Kidney epithelial cell (primary cell): ENCODE measurements around the gene ANKRD33. TPM values are rescaled to one million over a fixed set of nuclear protein-coding genes. Genes with fewer than 3 reads are reported as not detected.

Experiments
- DNase-seq: peaks from one replicate; pipeline ENCODE4 v3.0.0-alpha.2; 2010; ENCODE audit warnings: low read depth
- H3K27me3 ChIP-seq: 2 replicates; pipeline ENCODE4 v1.6.0; 2011; ENCODE audit warnings: low read length; ENCODE audit not compliant: control insufficient read depth, insufficient read depth
- H3K36me3 ChIP-seq: 2 replicates; pipeline ENCODE4 v1.5.1; 2011; ENCODE audit warnings: low read length; ENCODE audit not compliant: control insufficient read depth, insufficient read depth
- H3K4me3 ChIP-seq: 2 replicates; pipeline ENCODE4 v1.5.1; 2011; ENCODE audit warnings: low read depth, mild to moderate bottlenecking, control low read depth, low read length
- total RNA-seq: library from RNA; depleted of rRNA; stranded (reverse); fragments of >200 nt; gene quantifications from 2 replicates; pipeline ENCODE4 v1.2.3, GENCODE V29; 2015
- TF ChIP-seq, protein P1 (sequence below): IDR thresholded peaks from 2 replicates; pipeline ENCODE4 v1.5.1; 2011; ENCODE audit warnings: mild to moderate bottlenecking, moderate library complexity, low read length, control low read depth, inconsistent platforms; ENCODE audit not compliant: insufficient read depth, poor library complexity, severe bottlenecking

Gene ANKRD33
- total RNA-seq, 1 donor from 2014 or later: not detected

DNA sequence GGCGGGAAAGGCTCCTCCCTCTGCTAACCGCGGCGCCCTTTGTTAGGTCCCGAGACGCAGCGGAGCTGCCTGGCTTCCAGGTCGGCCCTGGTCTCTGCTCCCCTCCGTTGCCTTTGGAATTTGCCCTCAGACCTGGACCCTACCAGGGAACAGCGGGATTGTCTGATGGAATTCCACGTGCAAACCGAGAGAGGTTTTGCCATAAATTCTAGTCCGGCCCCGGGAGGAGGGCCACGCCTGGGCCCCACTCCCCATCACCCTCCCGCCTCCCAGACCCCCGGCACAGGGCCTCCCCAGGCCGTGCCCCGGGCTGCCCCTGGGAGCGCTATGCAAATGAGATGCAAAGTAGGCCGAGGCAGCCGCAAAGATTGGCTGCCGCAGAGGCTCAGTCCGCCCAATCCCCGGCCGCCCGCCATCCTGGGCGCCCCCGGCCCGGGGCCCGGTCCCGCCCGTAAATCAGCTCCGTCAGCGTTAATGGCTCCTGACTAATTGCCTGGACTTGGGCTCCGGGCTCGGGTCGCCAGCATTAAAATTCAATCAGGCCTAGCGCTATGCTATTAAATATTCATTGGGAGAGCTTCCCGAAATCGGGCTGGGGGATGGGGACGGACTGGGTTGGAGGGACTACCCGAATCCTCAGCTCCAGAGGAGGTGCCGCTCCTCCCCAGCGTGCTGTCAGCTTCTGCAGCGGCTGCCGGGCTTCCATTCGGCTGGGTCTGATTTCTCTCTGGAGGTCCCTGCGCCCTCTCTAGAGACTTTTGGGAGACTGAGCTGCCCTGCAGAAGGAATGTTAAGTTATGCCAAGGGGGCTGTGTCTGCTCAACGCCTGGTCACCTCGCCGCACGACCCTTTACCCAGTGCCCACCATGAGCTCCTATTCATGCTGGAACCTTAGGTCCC is 23.7 kb upstream of the ANKRD33 start:
- Histone ChIP-seq H3K36me3 (no peaks in the 10 kb centered on the region), H3K4me3 (peak overlapping the region; percentile 8), H3K27me3 (no peaks in the 10 kb centered on the region)
- TF ChIP-seq, protein P1, sequence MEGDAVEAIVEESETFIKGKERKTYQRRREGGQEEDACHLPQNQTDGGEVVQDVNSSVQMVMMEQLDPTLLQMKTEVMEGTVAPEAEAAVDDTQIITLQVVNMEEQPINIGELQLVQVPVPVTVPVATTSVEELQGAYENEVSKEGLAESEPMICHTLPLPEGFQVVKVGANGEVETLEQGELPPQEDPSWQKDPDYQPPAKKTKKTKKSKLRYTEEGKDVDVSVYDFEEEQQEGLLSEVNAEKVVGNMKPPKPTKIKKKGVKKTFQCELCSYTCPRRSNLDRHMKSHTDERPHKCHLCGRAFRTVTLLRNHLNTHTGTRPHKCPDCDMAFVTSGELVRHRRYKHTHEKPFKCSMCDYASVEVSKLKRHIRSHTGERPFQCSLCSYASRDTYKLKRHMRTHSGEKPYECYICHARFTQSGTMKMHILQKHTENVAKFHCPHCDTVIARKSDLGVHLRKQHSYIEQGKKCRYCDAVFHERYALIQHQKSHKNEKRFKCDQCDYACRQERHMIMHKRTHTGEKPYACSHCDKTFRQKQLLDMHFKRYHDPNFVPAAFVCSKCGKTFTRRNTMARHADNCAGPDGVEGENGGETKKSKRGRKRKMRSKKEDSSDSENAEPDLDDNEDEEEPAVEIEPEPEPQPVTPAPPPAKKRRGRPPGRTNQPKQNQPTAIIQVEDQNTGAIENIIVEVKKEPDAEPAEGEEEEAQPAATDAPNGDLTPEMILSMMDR: no peak
- no peak for DNase-seq

DNA sequence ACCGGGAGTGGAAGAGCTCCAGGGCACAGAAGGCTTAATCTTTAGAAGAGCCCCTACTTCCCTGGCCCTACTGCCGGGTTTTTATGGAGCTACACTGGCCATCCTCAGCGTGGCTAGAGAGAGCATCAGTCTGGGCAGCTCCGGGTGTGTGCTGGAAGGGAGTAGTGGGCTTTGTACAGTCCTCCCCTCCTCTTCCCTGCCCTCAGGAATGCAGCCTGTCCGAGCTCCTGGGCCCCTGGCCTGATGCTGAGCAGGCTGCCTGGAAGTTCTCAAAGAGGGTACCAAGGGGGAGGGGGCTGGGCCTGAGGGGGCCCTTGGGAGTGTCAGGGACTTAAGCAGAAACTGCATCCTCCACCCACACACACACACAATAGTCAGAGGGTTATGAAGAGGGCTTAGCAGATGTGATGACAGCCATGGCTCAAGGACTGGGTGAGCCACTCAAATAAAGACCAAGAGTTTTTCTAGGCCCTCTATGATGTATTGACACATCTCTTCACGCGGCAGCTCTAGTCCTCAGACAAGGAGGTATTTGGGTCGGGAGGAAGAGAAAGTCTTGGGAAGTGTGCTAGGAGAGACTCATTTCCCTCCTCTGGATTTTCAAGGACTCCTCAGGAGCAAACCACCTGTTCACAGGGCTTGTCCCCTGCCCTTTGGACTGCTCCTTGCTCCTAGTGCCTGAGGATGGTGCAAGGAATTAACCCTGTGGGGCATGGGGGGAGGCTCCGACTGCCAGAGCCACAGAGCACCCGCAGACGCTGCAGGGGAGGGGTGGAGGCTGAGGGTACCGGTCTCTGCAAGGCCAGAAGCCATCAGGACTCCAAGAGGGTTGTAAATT is 22.9 kb upstream of the ANKRD33 start:
- no peaks in the 10 kb centered on the region for H3K36me3 ChIP-seq
- no peak overlapping the region for H3K4me3 ChIP-seq
- DNase-seq: no peak
- TF ChIP-seq, protein P1: no peak
- peaks cover 5% of the 10 kb centered on the region for H3K27me3 ChIP-seq

DNA sequence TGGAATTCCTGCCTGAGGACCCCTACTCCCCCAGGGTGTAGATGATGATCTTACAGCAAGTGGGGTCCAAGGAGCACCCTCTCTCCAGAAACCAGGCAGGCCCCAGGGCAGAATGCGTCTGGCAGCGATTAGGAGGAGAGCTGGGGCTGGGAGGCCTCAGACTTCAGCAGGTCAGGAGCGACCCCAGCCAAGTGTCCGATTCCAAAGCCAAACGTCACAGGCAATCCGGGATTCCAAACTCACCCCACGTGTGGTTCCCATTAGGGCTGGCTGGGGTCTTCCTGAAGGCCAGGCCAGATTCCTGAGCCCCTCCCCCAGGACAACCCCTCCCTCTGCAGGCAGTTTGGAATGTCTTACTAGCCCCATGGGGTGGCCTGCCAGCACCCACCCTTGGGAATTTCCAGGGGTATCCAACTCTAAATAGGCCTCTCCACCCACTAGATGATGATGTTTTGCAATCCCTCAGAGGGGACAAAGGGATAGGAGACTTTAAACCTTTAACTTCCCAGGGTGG is 22.1 kb upstream of the ANKRD33 start:
- DNase-seq: no peak
- Histone ChIP-seq H3K36me3 (no peaks in the 10 kb centered on the region), H3K27me3 (peaks cover 5% of the 10 kb centered on the region), H3K4me3 (no peak overlapping the region)
- TF ChIP-seq, protein P1: no peak

DNA sequence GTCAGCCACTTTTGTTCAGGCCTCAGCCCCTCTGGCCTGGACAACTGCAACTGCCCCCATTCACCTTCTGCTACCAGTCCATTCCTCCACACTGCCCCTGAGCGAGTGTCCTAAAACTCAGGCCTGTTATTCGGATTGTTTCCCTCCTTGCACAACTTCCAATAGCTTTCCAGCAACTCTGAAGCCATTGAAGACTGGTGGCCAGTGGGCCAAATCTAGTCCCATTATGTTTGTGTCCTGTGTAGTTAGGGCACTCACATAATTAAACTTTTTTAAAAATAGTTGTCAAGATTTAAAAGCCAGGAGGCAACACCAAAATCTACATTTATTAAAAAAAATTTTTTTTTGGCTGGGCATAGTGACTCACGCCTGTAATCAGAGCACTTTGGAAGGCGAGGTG is 21.6 kb upstream of the ANKRD33 start:
- no peaks in the 10 kb centered on the region for H3K36me3 ChIP-seq
- DNase-seq: no peak
- TF ChIP-seq, protein P1: no peak
- H3K4me3 ChIP-seq: no peak overlapping the region
- peaks cover 5% of the 10 kb centered on the region for H3K27me3 ChIP-seq

DNA sequence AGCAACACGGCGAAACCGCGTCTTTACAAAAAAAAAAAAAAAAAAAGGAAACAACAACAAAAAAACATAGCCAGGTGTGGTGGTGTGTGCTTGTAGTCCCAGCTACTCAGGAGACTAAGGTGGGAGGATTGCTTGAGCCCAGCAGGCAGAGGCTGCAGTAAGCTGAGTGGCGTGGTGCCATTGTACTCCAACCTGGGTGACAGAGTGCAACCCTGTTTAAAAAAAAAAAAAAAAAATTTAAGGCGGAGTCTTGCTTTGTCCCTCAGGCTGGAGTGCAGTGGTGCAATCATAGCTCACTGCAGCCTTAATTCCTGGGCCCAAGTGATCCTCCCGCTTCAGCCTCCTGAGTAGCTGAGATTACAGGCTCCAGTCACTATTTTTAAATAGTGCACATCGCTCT is 21.1 kb upstream of the ANKRD33 start:
- TF ChIP-seq, protein P1: no peak
- Histone ChIP-seq H3K27me3 (peaks cover 5% of the 10 kb centered on the region), H3K4me3 (no peak overlapping the region), H3K36me3 (no peaks in the 10 kb centered on the region)
- DNase-seq: no peak
